ENCODE measurements around the gene CDH11.

- no peak for TF ChIP-seq POLR2A (IDR thresholded peaks at IDR 0.05)
- peak in 1 of 3 donors; percentile 38 for TF ChIP-seq POLR2AphosphoS5 (IDR thresholded peaks at IDR 0.05)
- no peak for TF ChIP-seq CTCF (IDR thresholded peaks at IDR 0.05)
These were observed 196.7 kb downstream of the CDH11 start for GRCh38 chr16:64925166-64925565.

All from stomach (tissue), 4 donors.